B cell (primary cell): ENCODE measurements around the gene ZNF618. TPM values are rescaled to one million over a fixed set of nuclear protein-coding genes. Genes with fewer than 3 reads are reported as not detected.

ENCODE experiments used
- ATAC-seq: fragments of 200-7000 bp; cut with Tn5 transposase; one replicate; pipeline ENCODE4 v1.10.0; 2021; ENCODE audit warnings: low read depth, mild to moderate bottlenecking, moderate number of reproducible peaks, moderate library complexity
- CTCF ChIA-PET: fragments of 350-600 bp; sonication (Branson Sonifier 250); formaldehyde crosslinking; loops from one replicate; lab custom pipeline; 2021; ENCODE audit warnings: antibody characterized with exemption, inconsistent platforms; lab: Charles Lee
- POLR2A ChIA-PET: fragments of 350-600 bp; sonication (Branson Sonifier 250); formaldehyde crosslinking; loops from one replicate; lab custom pipeline; 2021; ENCODE audit warnings: antibody characterized with exemption; lab: Charles Lee
- DNase-seq: peaks from one replicate; pipeline ENCODE4 v3.0.0; 2013
- H2AFZ ChIP-seq: 2 replicates; pipeline ENCODE4 v1.6.1; 2012; ENCODE audit warnings: mild to moderate bottlenecking, low read depth, low read length; ENCODE audit not compliant: insufficient read depth, poor library complexity, severe bottlenecking
- H3K27ac ChIP-seq, 2 donors: 1 replicate in 1 of 2; 2 replicates in 1 of 2; pipeline ENCODE4 v1.5.1; 2012 to 2013; ENCODE audit warnings: low read length in 2 of 2, mild to moderate bottlenecking in 2 of 2, moderate library complexity in 1 of 2
- H3K27me3 ChIP-seq, 4 experiments: fragments of 200-600 bp in 1 of 4; sonication (generic) in 1 of 4; replicated peaks in 1 of 4; 1 replicate in 2 of 4; 2 replicates in 2 of 4; pipeline versions ENCODE4 v1.6.1 to v1.7.0; 2013 to 2016; ENCODE audit warnings: low read length in 3 of 4, mild to moderate bottlenecking in 2 of 4, mixed read lengths in 1 of 4, moderate library complexity in 1 of 4; ENCODE audit not compliant: insufficient read depth in 4 of 4, control insufficient read depth in 3 of 4; ENCODE audit errors: control extremely low read depth in 1 of 4
- H3K36me3 ChIP-seq, 2 experiments: replicated peaks in 1 of 2; 1 replicate in 1 of 2; 2 replicates in 1 of 2; pipeline versions ENCODE4 v1.6.1 to v1.7.1; 2013; ENCODE audit warnings: low read length in 1 of 2; ENCODE audit not compliant: insufficient read depth in 2 of 2, control insufficient read depth in 1 of 2; ENCODE audit errors: control extremely low read depth in 1 of 2, extremely low read depth in 1 of 2
- H3K4me1 ChIP-seq, 2 donors: fragments of 200-600 bp in 1 of 2; sonication (generic) in 1 of 2; 1 replicate in 1 of 2; 2 replicates in 1 of 2; pipeline versions ENCODE4 v1.5.1 to v1.6.1; 2013 to 2017; ENCODE audit warnings: low read length in 2 of 2; ENCODE audit not compliant: control insufficient read depth in 2 of 2, insufficient read depth in 2 of 2
- H3K4me2 ChIP-seq: replicated peaks from 2 replicates; pipeline ENCODE3; 2012; ENCODE audit warnings: mild to moderate bottlenecking, low read depth, low read length; ENCODE audit not compliant: poor library complexity, severe bottlenecking
- H3K4me3 ChIP-seq, 5 experiments: fragments of 200-600 bp in 1 of 5; sonication (generic) in 1 of 5; 1 replicate in 3 of 5; 2 replicates in 2 of 5; pipeline versions ENCODE4 v1.5.1 to v1.7.0; 2011 to 2016; ENCODE audit warnings: low read length in 4 of 5, mild to moderate bottlenecking in 4 of 5, low read depth in 2 of 5, control low read depth in 1 of 5, moderate library complexity in 1 of 5; ENCODE audit not compliant: insufficient read depth in 1 of 5; ENCODE audit errors: control extremely low read depth in 1 of 5, extremely low read depth in 1 of 5
- H3K79me2 ChIP-seq: fragments of 200-600 bp; sonication (generic); one replicate; pipeline ENCODE4 v1.6.0; 2016; ENCODE audit warnings: low read length; ENCODE audit not compliant: control insufficient read depth, insufficient read depth
- H3K9ac ChIP-seq: fragments of 200-600 bp; sonication (generic); 2 replicates; pipeline ENCODE4 v1.6.1; 2017; ENCODE audit warnings: mild to moderate bottlenecking, low read length, moderate library complexity
- H3K9me3 ChIP-seq, 3 donors: one replicate each; pipeline versions ENCODE4 v1.6.1 to v1.7.1; 2013; ENCODE audit warnings: low read length in 2 of 3; ENCODE audit not compliant: control insufficient read depth in 2 of 3, insufficient read depth in 1 of 3; ENCODE audit errors: control extremely low read depth in 1 of 3
- H4K20me1 ChIP-seq: 2 replicates; pipeline ENCODE4 v1.6.0; 2012; ENCODE audit warnings: mild to moderate bottlenecking, low read length; ENCODE audit not compliant: insufficient read depth, control insufficient read depth, poor library complexity, severe bottlenecking
- H3K27ac Mint-ChIP-seq: one replicate; pipeline ENCODE4 v1.8.0; 2021; ENCODE audit warnings: mixed read lengths
- H3K27me3 Mint-ChIP-seq: one replicate; pipeline ENCODE4 v1.8.0; 2021; ENCODE audit warnings: mixed read lengths
- H3K4me1 Mint-ChIP-seq: one replicate; pipeline ENCODE4 v1.8.0; 2021; ENCODE audit warnings: mixed read lengths
- H3K4me3 Mint-ChIP-seq: one replicate; pipeline ENCODE4 v1.8.0; 2021; ENCODE audit warnings: mixed read lengths
- H3K9me3 Mint-ChIP-seq: one replicate; pipeline ENCODE4 v1.8.0; 2022; ENCODE audit warnings: mixed read lengths; ENCODE audit not compliant: insufficient read depth
- CTCF ChIP-seq: fragments of 200-600 bp; IDR thresholded peaks from one replicate; pipeline ENCODE4 v1.8.0; 2022; ENCODE audit warnings: antibody characterized with exemption, mild to moderate bottlenecking
- EZH2 ChIP-seq: IDR thresholded peaks from 2 replicates; pipeline ENCODE4 v1.6.1; 2012; ENCODE audit warnings: borderline replicate concordance, low read depth, mild to moderate bottlenecking, moderate library complexity, low read length; ENCODE audit not compliant: insufficient read depth, poor library complexity, severe bottlenecking
- WGBS: methylation state at CpG from one replicate; pipeline ENCODE4 v1.1.5; 2013; ENCODE audit warnings: missing lambda C conversion rate; ENCODE audit not compliant: insufficient coverage; 5-methylcytosine and 5-hydroxymethylcytosine counted together
- intact Hi-C: fragments of 100-400 bp; cut with micrococcal nuclease; formaldehyde crosslinking; loops from one replicate; pipeline ENCODE4 v1.10.0; 2022
- polyA plus RNA-seq: library from polyadenylated mRNA; depleted of rRNA; stranded (reverse); fragments of >200 nt; gene quantifications from 2 replicates; pipeline ENCODE4 v1.2.3, GENCODE V29; 2012
- total RNA-seq, 2 donors: library from RNA; stranded (reverse); fragments of 120-200 nt in 1 of 2; gene quantifications; 1 replicate in 1 of 2; 2 replicates in 1 of 2; pipeline versions ENCODE4 v1.2.3 to v1.2.4, GENCODE V29; 2013 to 2022

ZNF618 gene
- total and polyA plus RNA-seq, 2 donors (not counting 1 experiment from before 2014, with no cell fraction given), result 1.4 to 2.5 TPM

- ChIA-PET CTCF (no interaction called here), POLR2A (no interaction called here)
- Mint-ChIP-seq H3K4me3 (no peak overlapping the region), H3K27me3 (no peaks in the 10 kb centered on the region), H3K27ac (no peak overlapping the region), H3K4me1 (no peaks in the 10 kb centered on the region), H3K9me3 (no peaks in the 10 kb centered on the region)
- DNase-seq (no peak), ATAC-seq (no peak)
- no peak for TF ChIP-seq EZH2
- TF ChIP-seq CTCF, result no peak
- Histone ChIP-seq H3K36me3 (no peaks in the 10 kb centered on the region), H3K27ac (no peak overlapping the region), H3K4me3 (no peak overlapping the region), H3K9ac (no peak overlapping the region), H3K4me2 (no peak overlapping the region), H4K20me1 (no peaks in the 10 kb centered on the region), H3K9me3 (no peaks in the 10 kb centered on the region), H3K79me2 (no peaks in the 10 kb centered on the region), H3K4me1 (no peaks in the 10 kb centered on the region), H3K27me3 (no peaks in the 10 kb centered on the region), H2AFZ (no peak overlapping the region)
- intact Hi-C loops, result no loop called here
- WGBS, result 92% methylated on average over 9 of the region's 10 CpGs
Observed at GRCh38 chr9:113984639-113985380, 108.7 kb downstream of the ZNF618 start.

DNA sequence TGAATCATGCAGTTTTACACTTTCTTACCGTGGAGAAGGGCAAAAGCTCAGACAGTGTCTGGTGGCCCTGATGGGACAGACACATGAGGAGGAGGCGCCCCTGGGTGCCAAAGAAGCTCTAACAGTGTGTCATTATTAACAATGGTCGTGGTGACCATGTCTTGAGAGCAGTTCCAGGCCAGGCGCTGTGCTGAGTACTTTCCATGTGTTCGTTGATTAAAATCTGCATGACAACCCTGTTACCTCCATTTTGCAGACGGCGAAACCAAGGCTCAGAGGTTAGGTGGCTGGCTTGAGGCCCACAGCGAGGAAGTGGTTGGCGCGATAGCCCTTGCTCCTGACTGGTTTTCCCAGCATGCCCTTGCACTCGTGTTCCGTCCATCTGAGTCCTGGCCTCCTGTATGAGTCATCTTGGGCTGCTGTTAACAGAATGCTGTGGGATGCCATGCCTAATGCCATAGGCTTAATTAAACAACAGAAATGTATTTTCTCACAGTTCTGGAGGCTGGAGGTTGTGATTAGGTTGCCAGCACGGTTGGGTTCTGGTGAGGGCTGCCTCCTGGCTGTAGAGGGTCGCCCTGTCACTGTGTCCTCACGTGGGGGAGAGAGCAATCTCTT, 110.0 kb downstream of the ZNF618 start:
- H3K9me3 ChIP-seq, result no peaks in the 10 kb centered on the region
- H2AFZ ChIP-seq, result no peak overlapping the region
- TF ChIP-seq CTCF (no peak), EZH2 (no peak)
- no peak overlapping the region for H3K4me2 ChIP-seq
- ChIA-PET POLR2A (no interaction called here), CTCF (no interaction called here)
- H4K20me1 ChIP-seq, result no peaks in the 10 kb centered on the region
- no peak for ATAC-seq
- Mint-ChIP-seq H3K27ac (no peak overlapping the region), H3K4me3 (no peak overlapping the region), H3K9me3 (no peaks in the 10 kb centered on the region), H3K27me3 (no peaks in the 10 kb centered on the region), H3K4me1 (no peaks in the 10 kb centered on the region)
- no peak overlapping the region for H3K9ac ChIP-seq
- no peak for DNase-seq
- H3K4me3 ChIP-seq, result no peak overlapping the region
- H3K27me3 ChIP-seq, result no peaks in the 10 kb centered on the region
- H3K79me2 ChIP-seq, result no peaks in the 10 kb centered on the region
- H3K27ac ChIP-seq, result no peak overlapping the region
- WGBS, result 95% methylated on average over 14 of the region's 15 CpGs
- H3K4me1 ChIP-seq, result no peaks in the 10 kb centered on the region
- no peaks in the 10 kb centered on the region for H3K36me3 ChIP-seq
- intact Hi-C loops, result no loop called here
